ENCODE measurements around the gene PCGF6. TPM values are rescaled to one million over a fixed set of nuclear protein-coding genes. Genes with fewer than 3 reads are reported as not detected.

PCGF6 gene
- total RNA-seq, 1 experiment from 2014 or later = 10.7 TPM

GRCh38 chr10:103353281-103353680, 2.3 kb upstream of the PCGF6 start:
- Histone ChIP-seq H3K79me2 (ENCODE audit: low read length) (peaks cover 25% of the 10 kb centered on the region), H2AFZ (ENCODE audit: low read length) (0 out of 2 replicates have a peak overlapping the region, but pooled peaks have one; percentile 21), H3K4me1 (ENCODE audit: low read length) (peaks cover 30% of the 10 kb centered on the region), H3K36me3 (ENCODE audit: insufficient read depth, low read length) (peaks cover 5% of the 10 kb centered on the region; the same call in 1 of the 2 replicates), H3K9me3 (ENCODE audit: low read length) (no peaks in the 10 kb centered on the region), H3K27me3 (ENCODE audit: low read length) (no peaks in the 10 kb centered on the region), H3K4me2 (ENCODE audit: low read depth, low read length, poor library complexity, severe bottlenecking) (no peak overlapping the region), H3K4me3 (ENCODE audit: low read length) (no peak overlapping the region), H4K20me1 (ENCODE audit: insufficient read depth, low read depth, low read length) (no peaks in the 10 kb centered on the region), H3K9me2 (replicated peaks; ENCODE audit: insufficient read depth, low read length) (no peaks in the 10 kb centered on the region), H3K27ac (ENCODE audit: low read length) (no peak overlapping the region), H3K9ac (ENCODE audit: low read length) (no peak overlapping the region)
- no peak for DNase-seq

- peak overlapping the region; percentile 98 for H3K4me3 ChIP-seq (ENCODE audit: low read length)
- peak overlapping the region; percentile 61 for H3K27ac ChIP-seq (ENCODE audit: low read length)
- H3K4me1 ChIP-seq (ENCODE audit: low read length) = peaks cover 30% of the 10 kb centered on the region
- H3K4me2 ChIP-seq (ENCODE audit: low read depth, low read length, poor library complexity, severe bottlenecking) = peak overlapping the region; percentile 94
- H4K20me1 ChIP-seq (ENCODE audit: insufficient read depth, low read depth, low read length) = no peaks in the 10 kb centered on the region
- H2AFZ ChIP-seq (ENCODE audit: low read length) = peak overlapping the region; percentile 99
- H3K36me3 ChIP-seq (ENCODE audit: insufficient read depth, low read length) = peaks cover 24% of the 10 kb centered on the region; the same call in 1 of the 2 replicates
- H3K27me3 ChIP-seq (ENCODE audit: low read length) = no peaks in the 10 kb centered on the region
- H3K79me2 ChIP-seq (ENCODE audit: low read length) = peaks cover 25% of the 10 kb centered on the region
- peak overlapping the region; percentile 92 for H3K9ac ChIP-seq (ENCODE audit: low read length)
- DNase-seq = no peak
- H3K9me2 ChIP-seq (replicated peaks; ENCODE audit: insufficient read depth, low read length) = no peaks in the 10 kb centered on the region
- no peaks in the 10 kb centered on the region for H3K9me3 ChIP-seq (ENCODE audit: low read length)
Observed at GRCh38 chr10:103350175-103350516, 794 bp downstream of the PCGF6 start.

GRCh38 chr10:103336370-103336769, 14.6 kb downstream of the PCGF6 start:
- no peak for DNase-seq
- Histone ChIP-seq H2AFZ (ENCODE audit: low read length) (no peak overlapping the region), H3K4me1 (ENCODE audit: low read length) (no peaks in the 10 kb centered on the region), H3K9ac (ENCODE audit: low read length) (no peak overlapping the region), H3K36me3 (ENCODE audit: insufficient read depth, low read length) (peaks cover 20% of the 10 kb centered on the region), H3K27ac (ENCODE audit: low read length) (no peak overlapping the region), H3K4me3 (ENCODE audit: low read length) (no peak overlapping the region), H3K9me3 (ENCODE audit: low read length) (no peaks in the 10 kb centered on the region), H3K79me2 (ENCODE audit: low read length) (no peaks in the 10 kb centered on the region), H3K9me2 (replicated peaks; ENCODE audit: insufficient read depth, low read length) (no peaks in the 10 kb centered on the region), H3K4me2 (ENCODE audit: low read depth, low read length, poor library complexity, severe bottlenecking) (no peak overlapping the region), H3K27me3 (ENCODE audit: low read length) (no peaks in the 10 kb centered on the region), H4K20me1 (ENCODE audit: insufficient read depth, low read depth, low read length) (no peaks in the 10 kb centered on the region)

GRCh38 chr10:103334567-103334966, 16.4 kb downstream of the PCGF6 start:
- Histone ChIP-seq H3K27ac (ENCODE audit: low read length) (no peak overlapping the region), H3K4me2 (ENCODE audit: low read depth, low read length, poor library complexity, severe bottlenecking) (no peak overlapping the region), H3K4me3 (ENCODE audit: low read length) (no peak overlapping the region), H3K36me3 (ENCODE audit: insufficient read depth, low read length) (peaks cover 25% of the 10 kb centered on the region), H3K27me3 (ENCODE audit: low read length) (no peaks in the 10 kb centered on the region), H4K20me1 (ENCODE audit: insufficient read depth, low read depth, low read length) (no peaks in the 10 kb centered on the region), H3K79me2 (ENCODE audit: low read length) (no peaks in the 10 kb centered on the region), H2AFZ (ENCODE audit: low read length) (no peak overlapping the region), H3K9me2 (replicated peaks; ENCODE audit: insufficient read depth, low read length) (no peaks in the 10 kb centered on the region), H3K9me3 (ENCODE audit: low read length) (no peaks in the 10 kb centered on the region), H3K4me1 (ENCODE audit: low read length) (no peaks in the 10 kb centered on the region), H3K9ac (ENCODE audit: low read length) (no peak overlapping the region)
- no peak for DNase-seq

- Histone ChIP-seq H3K4me1 (ENCODE audit: low read length) (no peaks in the 10 kb centered on the region), H3K4me2 (ENCODE audit: low read depth, low read length, poor library complexity, severe bottlenecking) (no peak overlapping the region), H3K79me2 (ENCODE audit: low read length) (no peaks in the 10 kb centered on the region), H2AFZ (ENCODE audit: low read length) (no peak overlapping the region), H3K27ac (ENCODE audit: low read length) (no peak overlapping the region), H3K9me2 (replicated peaks; ENCODE audit: insufficient read depth, low read length) (no peaks in the 10 kb centered on the region), H4K20me1 (ENCODE audit: insufficient read depth, low read depth, low read length) (no peaks in the 10 kb centered on the region), H3K4me3 (ENCODE audit: low read length) (no peak overlapping the region), H3K36me3 (ENCODE audit: insufficient read depth, low read length) (peaks cover 25% of the 10 kb centered on the region), H3K9ac (ENCODE audit: low read length) (no peak overlapping the region), H3K27me3 (ENCODE audit: low read length) (no peaks in the 10 kb centered on the region), H3K9me3 (ENCODE audit: low read length) (no peaks in the 10 kb centered on the region)
- DNase-seq = peak; percentile 67
Observed at GRCh38 chr10:103333934-103334520, 16.9 kb downstream of the PCGF6 start.

- H3K4me3 ChIP-seq (ENCODE audit: low read length) = no peak overlapping the region
- H3K9ac ChIP-seq (ENCODE audit: low read length) = no peak overlapping the region
- no peaks in the 10 kb centered on the region for H3K79me2 ChIP-seq (ENCODE audit: low read length)
- H4K20me1 ChIP-seq (ENCODE audit: insufficient read depth, low read depth, low read length) = no peaks in the 10 kb centered on the region
- DNase-seq = no peak
- no peak overlapping the region for H3K4me2 ChIP-seq (ENCODE audit: low read depth, low read length, poor library complexity, severe bottlenecking)
- no peak overlapping the region for H2AFZ ChIP-seq (ENCODE audit: low read length)
- no peaks in the 10 kb centered on the region for H3K9me3 ChIP-seq (ENCODE audit: low read length)
- no peak overlapping the region for H3K27ac ChIP-seq (ENCODE audit: low read length)
- H3K4me1 ChIP-seq (ENCODE audit: low read length) = no peaks in the 10 kb centered on the region
- H3K27me3 ChIP-seq (ENCODE audit: low read length) = no peaks in the 10 kb centered on the region
- no peaks in the 10 kb centered on the region for H3K9me2 ChIP-seq (replicated peaks; ENCODE audit: insufficient read depth, low read length)
- H3K36me3 ChIP-seq (ENCODE audit: insufficient read depth, low read length) = peaks cover 16% of the 10 kb centered on the region; the same call in 1 of the 2 replicates
Observed at GRCh38 chr10:103327906-103328305, 23.0 kb downstream of the PCGF6 start.

- H3K9ac ChIP-seq (ENCODE audit: low read length) = no peak overlapping the region
- no peak overlapping the region for H2AFZ ChIP-seq (ENCODE audit: low read length)
- no peak for DNase-seq
- peaks cover 19% of the 10 kb centered on the region for H3K36me3 ChIP-seq (ENCODE audit: insufficient read depth, low read length)
- no peaks in the 10 kb centered on the region for H3K79me2 ChIP-seq (ENCODE audit: low read length)
- no peak overlapping the region; the same call in 1 of the 2 replicates for H3K27ac ChIP-seq (ENCODE audit: low read length)
- no peaks in the 10 kb centered on the region for H4K20me1 ChIP-seq (ENCODE audit: insufficient read depth, low read depth, low read length)
- H3K4me2 ChIP-seq (ENCODE audit: low read depth, low read length, poor library complexity, severe bottlenecking) = no peak overlapping the region
- no peaks in the 10 kb centered on the region for H3K9me3 ChIP-seq (ENCODE audit: low read length)
- H3K9me2 ChIP-seq (replicated peaks; ENCODE audit: insufficient read depth, low read length) = no peaks in the 10 kb centered on the region
- peaks cover 11% of the 10 kb centered on the region for H3K4me1 ChIP-seq (ENCODE audit: low read length)
- no peaks in the 10 kb centered on the region for H3K27me3 ChIP-seq (ENCODE audit: low read length)
- no peak overlapping the region for H3K4me3 ChIP-seq (ENCODE audit: low read length)
Observed at GRCh38 chr10:103316087-103316486, 34.9 kb downstream of the PCGF6 start.

- no peak for DNase-seq
- Histone ChIP-seq H3K4me1 (ENCODE audit: low read length) (no peaks in the 10 kb centered on the region), H3K4me3 (ENCODE audit: low read length) (no peak overlapping the region), H3K9me2 (replicated peaks; ENCODE audit: insufficient read depth, low read length) (no peaks in the 10 kb centered on the region), H4K20me1 (ENCODE audit: insufficient read depth, low read depth, low read length) (no peaks in the 10 kb centered on the region), H3K9ac (ENCODE audit: low read length) (no peak overlapping the region), H3K27ac (ENCODE audit: low read length) (no peak overlapping the region), H3K4me2 (ENCODE audit: low read depth, low read length, poor library complexity, severe bottlenecking) (no peak overlapping the region), H3K27me3 (ENCODE audit: low read length) (no peaks in the 10 kb centered on the region), H3K9me3 (ENCODE audit: low read length) (no peaks in the 10 kb centered on the region), H3K36me3 (ENCODE audit: insufficient read depth, low read length) (peaks cover 19% of the 10 kb centered on the region; the same call in 1 of the 2 replicates), H2AFZ (ENCODE audit: low read length) (no peak overlapping the region), H3K79me2 (ENCODE audit: low read length) (no peaks in the 10 kb centered on the region)
Observed at GRCh38 chr10:103310197-103310596, 40.7 kb downstream of the PCGF6 start.
